Mammary epithelial cell (primary cell): Measurements from ENCODE around the gene UMAD1.

Experiments used
- CTCF ChIP-seq, 2 donors: IDR thresholded peaks in 1 of 2; conservative IDR thresholded peaks in 1 of 2; 2 replicates each; pipeline ENCODE4 v1.5.1; 2011 to 2012; ENCODE audit warnings: inconsistent platforms in 2 of 2, low read length in 2 of 2, mild to moderate bottlenecking in 2 of 2, control low read depth in 1 of 2, low read depth in 1 of 2; ENCODE audit not compliant: insufficient read depth in 1 of 2; ENCODE audit errors: extremely low read depth in 1 of 2
- EZH2 ChIP-seq: IDR thresholded peaks from 2 replicates; pipeline ENCODE4 v1.6.1; 2012; ENCODE audit warnings: low read length, inconsistent platforms, borderline replicate concordance

DNA sequence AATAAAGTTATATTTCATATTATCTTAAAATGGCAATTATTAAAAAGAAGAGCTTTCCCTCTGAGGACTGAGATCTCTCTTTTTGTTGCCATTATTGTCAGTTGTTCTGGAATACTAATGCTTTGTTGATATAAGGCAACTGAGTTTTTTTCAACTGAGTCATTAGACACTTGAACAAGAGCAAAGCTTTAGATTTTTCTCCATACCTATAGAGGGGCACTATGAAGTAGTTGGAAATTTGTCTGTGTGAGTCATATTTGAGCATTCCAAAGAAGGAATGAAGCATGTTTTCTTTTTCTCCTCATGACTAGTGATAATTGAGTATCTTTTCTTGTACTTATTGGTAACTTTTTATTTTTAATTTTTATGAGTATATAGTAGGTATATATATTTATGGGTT lies 53.3 kb downstream of the UMAD1 start:
- TF ChIP-seq CTCF (conservative IDR thresholded peaks at IDR 0.05 in 1 of 2, IDR thresholded peaks at IDR 0.05 in 1 of 2; ENCODE audit: extremely low read depth in 1 of 2, insufficient read depth in 1 of 2, low read depth in 1 of 2, low read length in 2 of 2) (no peak), EZH2 (no peak)
